Naive B cell (primary cell): Measurements from ENCODE around the gene AGAP1. TPM values are rescaled to one million over a fixed set of nuclear protein-coding genes. Genes with fewer than 3 reads are reported as not detected.

Experiments used
- ATAC-seq, 2 donors: fragments of 150-1000 bp; cut with Tn5 transposase; 2 replicates each; pipeline ENCODE4 v1.10.0; 2021; ENCODE audit warnings: low read depth in 2 of 2, mild to moderate bottlenecking in 2 of 2, moderate library complexity in 2 of 2
- DNase-seq: peaks from one replicate; pipeline ENCODE4 v3.0.0; 2022
- H3K27ac Mint-ChIP-seq, 6 donors: one replicate each; pipeline ENCODE4 v1.8.0; 2020 to 2022; ENCODE audit warnings: mild to moderate bottlenecking in 6 of 6, mixed read lengths in 6 of 6, moderate library complexity in 5 of 6, inconsistent platforms in 2 of 6
- H3K27me3 Mint-ChIP-seq, 3 donors: one replicate each; pipeline ENCODE4 v1.8.0; 2021 to 2022; ENCODE audit warnings: mixed read lengths in 3 of 3, mild to moderate bottlenecking in 1 of 3
- H3K36me3 Mint-ChIP-seq, 2 donors: one replicate each; pipeline ENCODE4 v1.8.0; 2020 to 2022; ENCODE audit warnings: mixed read lengths in 2 of 2, inconsistent platforms in 1 of 2, mild to moderate bottlenecking in 1 of 2
- H3K4me1 Mint-ChIP-seq, 3 donors: one replicate each; pipeline ENCODE4 v1.8.0; 2020 to 2022; ENCODE audit warnings: mixed read lengths in 3 of 3, inconsistent platforms in 1 of 3, mild to moderate bottlenecking in 1 of 3, moderate library complexity in 1 of 3
- H3K4me3 Mint-ChIP-seq, 8 donors: one replicate each; pipeline ENCODE4 v1.8.0; 2020 to 2022; ENCODE audit warnings: mild to moderate bottlenecking in 8 of 8, mixed read lengths in 8 of 8, moderate library complexity in 8 of 8, inconsistent platforms in 2 of 8
- H3K9me3 Mint-ChIP-seq, 7 donors: one replicate each; pipeline ENCODE4 v1.8.0; 2020 to 2022; ENCODE audit warnings: mixed read lengths in 7 of 7, mild to moderate bottlenecking in 5 of 7, inconsistent platforms in 2 of 7, moderate library complexity in 1 of 7
- polyA plus RNA-seq, 6 donors: library from polyadenylated mRNA; unstranded; fragments of 300-500 nt; fragmentation: Illumina TruSeq; gene quantifications; one replicate each; pipeline ENCODE4 v1.2.3, GENCODE V29; 2021; ENCODE audit warnings: low read depth in 6 of 6

AGAP1 gene
- polyA plus RNA-seq, 6 donors from 2014 or later, result not detected

- no peak for ATAC-seq
- H3K27ac Mint-ChIP-seq, result no peak overlapping the region
- peaks cover 6 to 12% (median 11%) of the 10 kb centered on the region in 3 donors for H3K27me3 Mint-ChIP-seq
- no peaks in the 10 kb centered on the region for H3K4me1 Mint-ChIP-seq
- H3K4me3 Mint-ChIP-seq, result no peak overlapping the region
- no peak for DNase-seq
- H3K9me3 Mint-ChIP-seq, result peaks cover 0 to 19% (median 0%) of the 10 kb centered on the region in 7 donors
- H3K36me3 Mint-ChIP-seq, result no peaks in the 10 kb centered on the region
These were observed 22.4 kb downstream of the AGAP1 start for GRCh38 chr2:235516257-235516656.

GRCh38 chr2:235518322-235519090 is 24.7 kb downstream of the AGAP1 start:
- no peak for DNase-seq
- peaks cover 16 to 21% (median 19%) of the 10 kb centered on the region in 3 donors for H3K27me3 Mint-ChIP-seq
- H3K36me3 Mint-ChIP-seq, result no peaks in the 10 kb centered on the region
- H3K4me3 Mint-ChIP-seq, result no peak overlapping the region
- no peak overlapping the region for H3K27ac Mint-ChIP-seq
- peaks cover 0 to 19% (median 4%) of the 10 kb centered on the region in 7 donors for H3K9me3 Mint-ChIP-seq
- H3K4me1 Mint-ChIP-seq, result peaks cover 0 to 3% (median 0%) of the 10 kb centered on the region in 3 donors
- ATAC-seq, result no peak

DNA sequence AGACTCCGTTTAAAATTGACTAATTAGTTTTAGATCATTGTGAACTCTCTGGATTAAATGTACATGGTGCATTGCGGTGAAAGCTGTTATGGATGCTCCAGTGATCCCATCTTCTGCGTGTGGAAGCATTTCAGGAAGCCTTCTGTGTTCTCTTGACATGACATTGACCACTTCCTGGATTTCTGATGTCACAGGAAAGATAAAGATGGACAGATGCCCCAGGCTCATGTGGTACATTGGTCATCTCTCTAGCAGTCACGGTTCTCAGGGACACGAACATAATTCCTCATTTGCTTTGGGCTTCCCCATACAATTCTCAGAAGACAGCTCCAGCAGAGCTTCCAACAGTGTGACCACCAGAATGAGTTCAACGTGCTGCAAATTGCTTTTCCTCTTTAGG is 26.9 kb downstream of the AGAP1 start:
- H3K36me3 Mint-ChIP-seq, result no peaks in the 10 kb centered on the region
- peaks cover 0 to 7% (median 4%) of the 10 kb centered on the region in 7 donors for H3K9me3 Mint-ChIP-seq
- no peak overlapping the region for H3K27ac Mint-ChIP-seq
- H3K27me3 Mint-ChIP-seq, result peaks cover 12 to 21% (median 19%) of the 10 kb centered on the region in 3 donors
- no peak for DNase-seq
- no peak for ATAC-seq
- H3K4me3 Mint-ChIP-seq, result no peak overlapping the region
- peaks cover 0 to 3% (median 0%) of the 10 kb centered on the region in 3 donors for H3K4me1 Mint-ChIP-seq

DNA sequence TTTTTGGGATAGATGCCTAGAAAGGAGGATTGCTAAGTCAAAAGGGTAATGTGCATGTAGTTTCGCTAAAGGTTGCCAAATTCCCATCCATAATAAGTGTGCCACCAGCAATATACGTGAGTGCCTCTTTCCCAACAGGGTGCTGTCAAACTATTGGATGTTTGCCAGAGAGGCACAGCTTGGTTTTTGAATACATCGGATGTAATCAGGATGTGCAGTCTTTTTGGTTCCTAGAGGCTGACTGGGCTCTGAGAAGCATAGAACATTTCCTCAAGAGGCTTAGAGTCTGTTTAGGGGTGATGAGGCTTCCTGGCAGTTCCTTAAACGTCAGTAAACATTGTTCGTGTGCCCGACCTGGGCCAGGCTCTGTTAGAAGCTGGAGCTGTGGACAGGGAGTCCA is 28.0 kb downstream of the AGAP1 start:
- ATAC-seq (no peak), DNase-seq (no peak)
- Mint-ChIP-seq H3K27me3 (peaks cover 7 to 21% (median 19%) of the 10 kb centered on the region in 3 donors), H3K4me1 (peaks cover 0 to 3% (median 0%) of the 10 kb centered on the region in 3 donors), H3K36me3 (no peaks in the 10 kb centered on the region), H3K27ac (no peak overlapping the region), H3K4me3 (no peak overlapping the region), H3K9me3 (peaks cover 0 to 5% (median 0%) of the 10 kb centered on the region in 7 donors)

- Mint-ChIP-seq H3K9me3 (peaks cover 0 to 4% (median 0%) of the 10 kb centered on the region in 7 donors), H3K36me3 (no peaks in the 10 kb centered on the region), H3K27me3 (peaks cover 4 to 21% (median 19%) of the 10 kb centered on the region in 3 donors), H3K4me3 (no peak overlapping the region), H3K27ac (no peak overlapping the region), H3K4me1 (peaks cover 0 to 3% (median 0%) of the 10 kb centered on the region in 3 donors)
- ATAC-seq, result no peak
- DNase-seq, result no peak
These were observed 29.2 kb downstream of the AGAP1 start for GRCh38 chr2:235523021-235523420.

- H3K9me3 Mint-ChIP-seq, result peaks cover 0 to 4% (median 0%) of the 10 kb centered on the region in 7 donors
- peaks cover 4 to 21% (median 19%) of the 10 kb centered on the region in 3 donors for H3K27me3 Mint-ChIP-seq
- ATAC-seq (no peak), DNase-seq (no peak)
- H3K4me3 Mint-ChIP-seq, result no peak overlapping the region
- no peaks in the 10 kb centered on the region for H3K36me3 Mint-ChIP-seq
- H3K4me1 Mint-ChIP-seq, result peaks cover 0 to 3% (median 0%) of the 10 kb centered on the region in 3 donors
- no peak overlapping the region for H3K27ac Mint-ChIP-seq
These were observed 29.8 kb downstream of the AGAP1 start for GRCh38 chr2:235523486-235524150.

DNA sequence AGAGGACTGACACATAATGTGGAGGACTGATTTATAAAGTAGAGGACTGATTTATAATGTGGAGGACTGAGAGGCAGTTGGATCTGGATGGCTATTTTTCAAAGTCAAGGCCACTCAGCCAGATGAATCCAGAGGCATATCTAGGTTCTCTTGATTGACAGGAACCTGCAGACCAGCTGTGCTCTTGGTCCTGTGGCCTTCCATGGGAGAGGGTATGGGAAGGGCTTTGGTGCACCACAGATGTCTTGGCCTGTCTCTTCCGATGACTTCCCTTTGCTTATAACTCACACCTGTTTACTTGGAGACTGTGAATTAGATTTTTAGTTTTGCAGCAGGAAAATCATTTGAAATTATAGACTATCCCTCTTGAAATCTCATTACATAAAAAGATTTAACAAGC is 32.3 kb downstream of the AGAP1 start:
- H3K27me3 Mint-ChIP-seq, result peaks cover 4 to 18% (median 10%) of the 10 kb centered on the region in 3 donors
- H3K27ac Mint-ChIP-seq, result no peak overlapping the region
- ATAC-seq (no peak), DNase-seq (no peak)
- H3K9me3 Mint-ChIP-seq, result peaks cover 0 to 4% (median 0%) of the 10 kb centered on the region in 7 donors
- peaks cover 0 to 3% (median 0%) of the 10 kb centered on the region in 3 donors for H3K4me1 Mint-ChIP-seq
- H3K4me3 Mint-ChIP-seq, result no peak overlapping the region
- no peaks in the 10 kb centered on the region for H3K36me3 Mint-ChIP-seq

GRCh38 chr2:235527806-235528469 is 34.1 kb downstream of the AGAP1 start:
- Mint-ChIP-seq H3K4me1 (no peaks in the 10 kb centered on the region), H3K27me3 (peaks cover 0 to 7% (median 0%) of the 10 kb centered on the region in 3 donors), H3K27ac (no peak overlapping the region), H3K4me3 (no peak overlapping the region), H3K36me3 (no peaks in the 10 kb centered on the region), H3K9me3 (peaks cover 0 to 4% (median 0%) of the 10 kb centered on the region in 7 donors)
- DNase-seq (no peak), ATAC-seq (no peak)

GRCh38 chr2:235529621-235530020 is 35.8 kb downstream of the AGAP1 start:
- Mint-ChIP-seq H3K9me3 (peaks cover 0 to 4% (median 0%) of the 10 kb centered on the region in 7 donors), H3K4me1 (no peaks in the 10 kb centered on the region), H3K27ac (no peak overlapping the region), H3K27me3 (peaks cover 0 to 5% (median 0%) of the 10 kb centered on the region in 3 donors), H3K36me3 (no peaks in the 10 kb centered on the region), H3K4me3 (no peak overlapping the region)
- DNase-seq (no peak), ATAC-seq (no peak)

DNA sequence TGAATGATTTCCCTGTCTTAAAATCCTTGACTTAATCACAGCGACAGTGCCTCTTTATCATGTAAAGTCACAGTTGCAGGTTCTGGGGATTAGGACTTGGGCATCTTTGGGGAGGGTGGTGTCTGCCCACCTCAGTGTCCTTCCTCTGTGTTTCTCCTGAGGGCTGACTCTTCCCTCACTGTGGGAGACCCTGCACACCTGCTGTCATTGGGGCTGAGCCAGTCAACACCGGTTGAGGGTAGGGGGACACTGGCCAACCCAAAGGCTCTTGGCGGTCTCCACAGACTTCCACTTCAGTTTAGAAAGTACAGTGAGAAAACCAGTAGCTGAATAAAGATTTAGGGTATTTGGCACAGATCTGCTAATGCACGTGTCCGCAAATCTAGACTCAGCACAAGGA is 36.9 kb downstream of the AGAP1 start:
- H3K4me1 Mint-ChIP-seq, result no peaks in the 10 kb centered on the region

DNA sequence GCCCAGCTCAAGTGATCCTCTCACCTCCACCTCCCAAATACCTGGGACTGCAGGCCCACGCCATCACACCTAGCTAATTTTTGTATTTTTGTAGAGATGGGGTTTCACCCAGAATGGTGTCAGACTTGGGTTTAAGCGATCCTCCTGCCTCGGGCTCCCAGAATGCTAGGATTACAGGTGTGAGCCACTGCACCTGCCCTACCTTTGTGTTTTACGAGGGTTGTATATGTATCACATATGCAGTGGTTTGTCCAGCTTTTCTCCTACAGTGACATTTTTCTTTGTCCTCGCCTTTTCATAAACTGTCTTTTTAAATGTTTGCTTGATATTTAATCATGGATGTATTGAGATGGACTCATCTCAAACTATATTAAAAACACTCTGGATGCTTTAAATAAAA is 38.5 kb downstream of the AGAP1 start:
- Mint-ChIP-seq H3K9me3 (peaks cover 0 to 4% (median 2%) of the 10 kb centered on the region in 7 donors), H3K27me3 (peaks cover 0 to 8% (median 5%) of the 10 kb centered on the region in 3 donors), H3K4me3 (no peak overlapping the region), H3K27ac (no peak overlapping the region), H3K4me1 (no peaks in the 10 kb centered on the region), H3K36me3 (no peaks in the 10 kb centered on the region)
- no peak for DNase-seq
- no peak for ATAC-seq

More for the DNA sequence above, 36.9 kb downstream of the AGAP1 start:
- DNase-seq, result no peak
- no peak overlapping the region for H3K27ac Mint-ChIP-seq
- no peaks in the 10 kb centered on the region for H3K36me3 Mint-ChIP-seq
- H3K4me3 Mint-ChIP-seq, result no peak overlapping the region
- peaks cover 0 to 4% (median 0%) of the 10 kb centered on the region in 7 donors for H3K9me3 Mint-ChIP-seq
- H3K27me3 Mint-ChIP-seq, result peaks cover 0 to 5% (median 0%) of the 10 kb centered on the region in 3 donors
- ATAC-seq, result no peak

GRCh38 chr2:235533198-235533597 is 39.4 kb downstream of the AGAP1 start:
- DNase-seq (no peak), ATAC-seq (no peak)
- H3K36me3 Mint-ChIP-seq, result no peaks in the 10 kb centered on the region
- no peak overlapping the region for H3K4me3 Mint-ChIP-seq
- H3K4me1 Mint-ChIP-seq, result no peaks in the 10 kb centered on the region
- peaks cover 0 to 4% (median 2%) of the 10 kb centered on the region in 7 donors for H3K9me3 Mint-ChIP-seq
- H3K27ac Mint-ChIP-seq, result no peak overlapping the region
- H3K27me3 Mint-ChIP-seq, result peaks cover 3 to 8% (median 5%) of the 10 kb centered on the region in 3 donors

GRCh38 chr2:235533616-235534385 is 40.0 kb downstream of the AGAP1 start:
- peaks cover 3 to 8% (median 5%) of the 10 kb centered on the region in 3 donors for H3K27me3 Mint-ChIP-seq
- ATAC-seq (no peak), DNase-seq (no peak)
- no peaks in the 10 kb centered on the region for H3K36me3 Mint-ChIP-seq
- H3K4me1 Mint-ChIP-seq, result no peaks in the 10 kb centered on the region
- no peak overlapping the region for H3K27ac Mint-ChIP-seq
- no peak overlapping the region for H3K4me3 Mint-ChIP-seq
- H3K9me3 Mint-ChIP-seq, result peaks cover 0 to 4% (median 2%) of the 10 kb centered on the region in 7 donors
